Upper lobe of left lung (tissue), 6 donors: ENCODE results near the gene ABCG2. TPM values are rescaled to one million over a fixed set of nuclear protein-coding genes. Genes with fewer than 3 reads are reported as not detected.

ENCODE experiments used
- ATAC-seq, 2 donors: fragments of 200-7000 bp; cut with Tn5 transposase; one replicate each; pipeline ENCODE4 v1.9.1; 2022; ENCODE audit warnings: mild to moderate bottlenecking in 2 of 2, moderate library complexity in 2 of 2; ENCODE audit not compliant: low FRiP score in 2 of 2
- DNase-seq, 2 donors: peaks; one replicate each; pipeline ENCODE4 v3.0.0-alpha.2; 2019 to 2020
- H3K27ac ChIP-seq, 4 donors: fragments of 200-600 bp; sonication (generic); one replicate each; pipeline ENCODE4 v1.5.1; 2016 to 2019
- H3K27me3 ChIP-seq, 4 donors: fragments of 200-600 bp; sonication (generic); one replicate each; pipeline ENCODE4 v1.5.1; 2017 to 2019
- H3K36me3 ChIP-seq, 4 donors: fragments of 200-600 bp; sonication (generic); one replicate each; pipeline ENCODE4 v1.5.1; 2016 to 2019
- H3K4me1 ChIP-seq, 4 donors: fragments of 200-600 bp; sonication (generic); one replicate each; pipeline ENCODE4 v1.5.1; 2018 to 2019
- H3K4me3 ChIP-seq, 4 donors: fragments of 200-600 bp; sonication (generic); one replicate each; pipeline ENCODE4 v1.5.1; 2017 to 2019; ENCODE audit warnings: mild to moderate bottlenecking in 2 of 4, moderate library complexity in 1 of 4
- H3K9me3 ChIP-seq, 4 donors: fragments of 200-600 bp; sonication (generic); one replicate each; pipeline ENCODE4 v1.5.1; 2018 to 2019
- CTCF ChIP-seq, 6 experiments: fragments of 450-650 bp in 4 of 6; fragments of 200-600 bp in 2 of 6; sonication (generic) in 2 of 6; IDR thresholded peaks; one replicate each; pipeline ENCODE4 v1.5.1; 2016 to 2019; ENCODE audit warnings: antibody characterized with exemption in 6 of 6
- EP300 ChIP-seq, 4 donors: sonication (generic); formaldehyde crosslinking; IDR thresholded peaks; one replicate each; pipeline ENCODE4 v1.5.1; 2017; ENCODE audit warnings: antibody characterized with exemption in 4 of 4, control low read depth in 2 of 4
- POLR2A ChIP-seq, 4 donors: fragments of 450-650 bp; IDR thresholded peaks; one replicate each; pipeline ENCODE4 v1.5.1; 2016 to 2017; ENCODE audit warnings: antibody characterized with exemption in 4 of 4, mild to moderate bottlenecking in 2 of 4
- POLR2AphosphoS5 ChIP-seq, 2 donors: sonication (generic); formaldehyde crosslinking; IDR thresholded peaks; one replicate each; pipeline ENCODE4 v1.5.1; 2017; ENCODE audit warnings: antibody characterized with exemption in 2 of 2
- WGBS, 2 donors: methylation state at CpG; one replicate each; pipeline ENCODE4 v1.1.5; 2017 to 2018; 5-methylcytosine and 5-hydroxymethylcytosine counted together
- small RNA-seq, 4 donors: library from RNA; depleted of rRNA; stranded (forward); fragments of <200 nt; gene quantifications; one replicate each; pipeline ENCODE3, GENCODE V24; 2016
- total RNA-seq, 6 donors: library from RNA; depleted of rRNA in 4 of 6; stranded (reverse); fragments of >200 nt in 4 of 6; gene quantifications; one replicate each; pipeline versions ENCODE4 v1.1.0 to v1.2.1, GENCODE V29; 2016 to 2021
- donor health status: DM: no; HTN: no; CAD: no; lungs with moderate emphysema.
- donor health status: DM: no; HTN: yes; CAD: no; lungs with severe emphysema.

ABCG2 gene
- total RNA-seq, 6 donors from 2014 or later = 3.8 to 11.7 (median 5.3) TPM; not detected in 1

DNA sequence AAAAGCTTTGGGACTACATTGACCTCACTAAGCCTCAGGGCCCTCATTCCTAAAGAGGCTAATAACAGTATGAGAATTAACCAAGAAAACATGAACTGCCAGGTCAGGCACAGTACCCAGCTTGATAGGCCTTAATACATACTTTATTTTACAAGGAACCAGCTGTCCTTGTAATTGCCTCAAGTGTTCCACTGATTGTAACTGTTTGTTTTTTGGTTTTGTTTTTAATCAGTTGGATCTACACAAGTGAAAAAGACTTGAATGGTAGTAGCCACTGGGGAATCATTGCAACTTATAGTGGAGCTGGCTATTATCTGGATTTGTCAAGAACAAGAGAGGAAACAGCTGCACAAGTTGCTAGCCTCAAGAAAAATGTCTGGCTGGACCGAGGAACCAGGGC, 115.4 kb downstream of the ABCG2 start:
- Histone ChIP-seq H3K4me1 (no peaks in the 10 kb centered on the region), H3K27me3 (no peaks in the 10 kb centered on the region), H3K36me3 (peaks cover 14 to 88% (median 56%) of the 10 kb centered on the region in 4 donors), H3K4me3 (no peak overlapping the region), H3K27ac (no peak overlapping the region), H3K9me3 (no peaks in the 10 kb centered on the region)
- DNase-seq = no peak
- 64 to 78% methylated on average over 1 of the region's 1 CpG for WGBS, 2 donors
- ATAC-seq = no peak
- no peak for TF ChIP-seq POLR2A (IDR thresholded peaks at IDR 0.05)
- no peak for TF ChIP-seq POLR2AphosphoS5 (IDR thresholded peaks at IDR 0.05)
- no peak for TF ChIP-seq CTCF (IDR thresholded peaks at IDR 0.05)
- no peak for TF ChIP-seq EP300 (IDR thresholded peaks at IDR 0.05)

- no peak for ATAC-seq
Observed at GRCh38 chr4:88041626-88042025, 116.8 kb downstream of the ABCG2 start.

DNA sequence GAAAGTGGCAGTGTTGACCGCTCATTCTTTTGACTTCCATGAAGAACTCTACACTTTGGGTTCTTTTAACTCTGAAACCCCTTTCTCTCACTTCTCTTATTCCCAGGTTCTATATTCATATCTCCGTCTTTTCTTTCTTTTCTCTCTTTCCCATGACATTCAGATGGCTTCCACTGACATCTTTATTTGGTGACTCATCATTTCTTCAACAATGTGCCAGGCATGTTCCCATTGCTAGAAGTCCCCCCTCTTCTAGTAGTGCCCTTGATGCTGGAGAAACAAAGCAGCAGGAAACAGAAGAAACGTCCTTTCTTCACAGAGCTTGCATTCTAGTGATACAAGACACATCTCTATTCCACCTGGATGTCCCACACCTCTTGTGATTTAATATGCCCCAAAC, 117.7 kb downstream of the ABCG2 start:
- Histone ChIP-seq H3K36me3 (peaks cover 14 to 86% (median 53%) of the 10 kb centered on the region in 4 donors), H3K9me3 (no peaks in the 10 kb centered on the region), H3K27me3 (no peaks in the 10 kb centered on the region), H3K27ac (no peak overlapping the region), H3K4me1 (no peaks in the 10 kb centered on the region), H3K4me3 (no peak overlapping the region)
- TF ChIP-seq EP300 (IDR thresholded peaks at IDR 0.05) (no peak), POLR2AphosphoS5 (IDR thresholded peaks at IDR 0.05) (no peak), CTCF (IDR thresholded peaks at IDR 0.05) (no peak), POLR2A (IDR thresholded peaks at IDR 0.05) (no peak)
- no peak for ATAC-seq
- DNase-seq = no peak
- WGBS, 2 donors = 87 to 94% methylated on average over 3 of the region's 3 CpGs

More at GRCh38 chr4:88041626-88042025, 116.8 kb downstream of the ABCG2 start:
- TF ChIP-seq POLR2A (IDR thresholded peaks at IDR 0.05) (no peak), EP300 (IDR thresholded peaks at IDR 0.05) (no peak), POLR2AphosphoS5 (IDR thresholded peaks at IDR 0.05) (no peak), CTCF (IDR thresholded peaks at IDR 0.05) (no peak)
- H3K9me3 ChIP-seq = no peaks in the 10 kb centered on the region
- peaks cover 14 to 87% (median 55%) of the 10 kb centered on the region in 4 donors for H3K36me3 ChIP-seq
- no peak for DNase-seq
- H3K4me1 ChIP-seq = no peaks in the 10 kb centered on the region
- 90 to 100% methylated on average over 2 of the region's 2 CpGs for WGBS, 2 donors
- no peak overlapping the region for H3K27ac ChIP-seq
- H3K4me3 ChIP-seq = no peak overlapping the region
- H3K27me3 ChIP-seq = no peaks in the 10 kb centered on the region

Small RNA genes lying within 50 kb of the gene (small RNA-seq; reads per million reads assigned to genes)
- 0 reads per million in 4 donors for gene RNU6-818P
- gene RNU6ATAC31P = 0 reads per million in 4 donors

Other genes starting within 250 kb of the ABCG2 start
- 10 to 100 TPM in 3 of 6 donors, 1 to 10 TPM in 3; 4.6 to 26.8 (median 10.6) TPM for gene SPP1, start 182.9 kb downstream of the ABCG2 start, total RNA-seq
- gene PKD2, start 151.0 kb downstream of the ABCG2 start, total RNA-seq = 10 to 100 TPM; 19.5 to 76.5 (median 32.5) TPM
- gene PPM1K, start 125.9 kb upstream of the ABCG2 start, total RNA-seq = 10 to 100 TPM; 18.4 to 56.0 (median 26.0) TPM
- gene HERC6, start 220.2 kb upstream of the ABCG2 start, total RNA-seq = 10 to 100 TPM in 4 of 6 donors, 1 to 10 TPM in 2; 6.7 to 27.2 (median 13.1) TPM